Measurements from ENCODE around the gene ITPR1. TPM values are rescaled to one million over a fixed set of nuclear protein-coding genes. Genes with fewer than 3 reads are reported as not detected.

Gene ITPR1
- total and polyA plus RNA-seq, 2 of the 4 experiments (the other 2 are of a cell fraction): 1.8 to 5.7 TPM

DNA sequence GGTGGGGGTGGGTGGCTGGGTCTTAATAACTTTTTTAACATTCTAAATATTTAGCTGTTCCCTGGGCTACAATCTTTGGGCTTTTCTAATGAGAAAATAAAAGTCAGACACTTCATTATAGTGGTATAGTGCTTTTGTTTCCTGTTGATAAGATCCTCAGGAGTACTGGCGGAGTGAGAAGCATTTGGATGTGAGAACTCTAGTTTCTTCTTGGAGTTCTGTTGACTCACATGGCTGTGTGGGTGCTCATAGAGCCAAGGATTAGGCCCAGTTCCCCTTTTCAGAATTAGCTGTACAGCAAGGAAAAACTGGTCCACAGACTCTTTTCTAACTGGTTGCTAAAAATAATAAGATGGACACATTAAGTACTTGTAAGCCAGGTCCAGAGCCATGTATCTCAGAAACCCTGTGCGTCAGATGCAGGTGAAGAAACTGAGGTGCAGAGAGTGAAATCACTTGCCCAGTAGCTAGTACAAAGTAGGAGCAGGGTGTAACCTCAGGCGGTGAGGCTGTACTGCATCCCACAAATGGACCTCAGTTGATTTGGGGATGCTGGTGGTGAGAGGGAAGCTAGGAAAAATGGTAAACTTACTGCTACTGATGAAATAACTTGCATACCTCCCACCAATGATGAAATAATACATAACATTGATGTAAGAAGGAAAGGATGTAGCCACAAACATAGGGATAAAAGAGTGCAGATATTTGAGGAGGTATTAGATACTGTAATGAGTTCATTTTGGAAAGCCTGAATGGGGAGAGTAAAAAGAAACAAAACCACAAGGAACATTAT is 2.3 kb downstream of the ITPR1 start:
- Histone ChIP-seq H3K14ac (replicated peaks; ENCODE audit: low read depth, low read length) (no peak overlapping the region), H2AK9ac (replicated peaks; ENCODE audit: low read depth, low read length, poor library complexity) (no peak overlapping the region), H3K79me1 (ENCODE audit: low read depth in 1 of 2, low read length in 2 of 2) (no peaks in the 10 kb centered on the region), H3K4me2 (ENCODE audit: low read depth, low read length) (no peak overlapping the region; the same call in 1 of the 2 replicates), H4K8ac (ENCODE audit: low read depth in 2 of 2, low read length in 2 of 2) (no peak overlapping the region), H3K4me1 (ENCODE audit: control insufficient read depth, insufficient read depth, low read length) (no peaks in the 10 kb centered on the region; the same call in 1 of the 2 replicates), H3K18ac (ENCODE audit: low read depth, low read length) (no peak overlapping the region), H2BK5ac (ENCODE audit: low read depth, low read length, poor library complexity, severe bottlenecking) (no peak overlapping the region), H4K20me1 (ENCODE audit: insufficient read depth, low read length) (no peaks in the 10 kb centered on the region), H2AFZ (replicated peaks; ENCODE audit: low read length, poor library complexity) (no peak overlapping the region), H3K4me3 (ENCODE audit: insufficient read depth, low read depth, low read length) (no peak overlapping the region), H3K27me3 (ENCODE audit: control insufficient read depth, insufficient read depth, low read length) (no peaks in the 10 kb centered on the region), H3K9me3 (ENCODE audit: control insufficient read depth, insufficient read depth, low read length) (no peaks in the 10 kb centered on the region), H4K91ac (ENCODE audit: insufficient read depth, low read depth, low read length) (no peak overlapping the region), H2BK20ac (ENCODE audit: low read depth, low read length) (no peak overlapping the region), H3K9me1 (ENCODE audit: insufficient read depth, low read length) (no peaks in the 10 kb centered on the region; the same call in 1 of the 2 replicates), H2BK15ac (ENCODE audit: low read depth, low read length) (no peak overlapping the region), H4K5ac (ENCODE audit: low read depth, low read length) (no peak overlapping the region), H3K4ac (ENCODE audit: low read depth, low read length) (no peak overlapping the region), H3K56ac (ENCODE audit: extremely low read depth, insufficient read depth, low read length) (no peak overlapping the region), H2BK120ac (ENCODE audit: low read depth, low read length) (no peak overlapping the region), H2AK5ac (ENCODE audit: low read depth, low read length) (no peak overlapping the region), H3K36me3 (ENCODE audit: control insufficient read depth, insufficient read depth, low read length) (no peaks in the 10 kb centered on the region), H3K27ac (ENCODE audit: insufficient read depth, low read length) (no peak overlapping the region), H3K23ac (ENCODE audit: low read depth, low read length) (no peak overlapping the region), H3K9ac (ENCODE audit: low read depth, low read length) (no peak overlapping the region)
- intact Hi-C loops (cut with micrococcal nuclease) (no loop called here), in situ Hi-C loops (cut with MboI; ENCODE audit: low sequenced_read_pairs) (no loop called here), dilution Hi-C loops (cut with HindIII; ENCODE audit: low sequenced_read_pairs, unreplicated experiment) (no loop called here)
- TF ChIP-seq CHD1 (IDR thresholded peaks at IDR 0.05; ENCODE audit: low read depth, low read length) (no peak), CEBPB (IDR thresholded peaks at IDR 0.05; ENCODE audit: low read depth, low read length) (peak; percentile 45; the same call in 1 of the 2 replicates), USF2 (IDR thresholded peaks at IDR 0.05; ENCODE audit: low read depth, low read length) (no peak)
- ATAC-seq (ENCODE audit: low read depth) (no peak), DNase-seq (no peak)
- CTCF ChIA-PET: no interaction called here
- BruUV-seq (replicated peaks): no TSS peak
- 100% methylated on average over 1 of the region's 3 CpGs; no CpG with 5 or more reads in 1 of the 2 experiments for WGBS, 2 experiments (ENCODE audit: extremely low coverage in 2 of 2, insufficient read length in 1 of 2)
- POLR2A ChIA-PET (ENCODE audit: unreplicated experiment): no interaction called here
